Progenitor cell of endocrine pancreas (in vitro differentiated cells): Measurements from ENCODE around the gene KLHDC3. TPM values are rescaled to one million over a fixed set of nuclear protein-coding genes. Genes with fewer than 3 reads are reported as not detected.

Experiments used
- DNase-seq: peaks from one replicate; pipeline ENCODE4 v3.0.0; 2021; ENCODE audit warnings: low spot score; ENCODE audit not compliant: unreplicated experiment
- H3K27ac Mint-ChIP-seq: 2 replicates; pipeline ENCODE4 v1.8.0; 2021; ENCODE audit warnings: mild to moderate bottlenecking, moderate library complexity, mixed read lengths
- H3K27me3 Mint-ChIP-seq: 2 replicates; pipeline ENCODE4 v1.8.0; 2021; ENCODE audit warnings: mixed read lengths
- H3K36me3 Mint-ChIP-seq: 2 replicates; pipeline ENCODE4 v1.8.0; 2022; ENCODE audit warnings: mixed read lengths; ENCODE audit not compliant: insufficient read depth
- H3K4me1 Mint-ChIP-seq: 2 replicates; pipeline ENCODE4 v1.8.0; 2021; ENCODE audit warnings: low read depth, mixed read lengths
- H3K4me3 Mint-ChIP-seq: 2 replicates; pipeline ENCODE4 v1.8.0; 2021; ENCODE audit warnings: low read depth, mild to moderate bottlenecking, moderate library complexity, mixed read lengths
- H3K9me3 Mint-ChIP-seq: 2 replicates; pipeline ENCODE4 v1.8.0; 2021; ENCODE audit warnings: low read depth, mixed read lengths
- total RNA-seq: library from RNA; stranded (reverse); gene quantifications from 2 replicates; pipeline ENCODE4 v1.2.1, GENCODE V29; 2021
- TF ChIP-seq, protein P1 (sequence below): fragments of 200-600 bp; sonication (generic); IDR thresholded peaks from one replicate; pipeline ENCODE4 v1.5.0; 2021; ENCODE audit warnings: antibody characterized with exemption, mild to moderate bottlenecking; ENCODE audit not compliant: unreplicated experiment

Gene KLHDC3
- total RNA-seq, 1 donor from 2014 or later = 91.1 TPM

DNA sequence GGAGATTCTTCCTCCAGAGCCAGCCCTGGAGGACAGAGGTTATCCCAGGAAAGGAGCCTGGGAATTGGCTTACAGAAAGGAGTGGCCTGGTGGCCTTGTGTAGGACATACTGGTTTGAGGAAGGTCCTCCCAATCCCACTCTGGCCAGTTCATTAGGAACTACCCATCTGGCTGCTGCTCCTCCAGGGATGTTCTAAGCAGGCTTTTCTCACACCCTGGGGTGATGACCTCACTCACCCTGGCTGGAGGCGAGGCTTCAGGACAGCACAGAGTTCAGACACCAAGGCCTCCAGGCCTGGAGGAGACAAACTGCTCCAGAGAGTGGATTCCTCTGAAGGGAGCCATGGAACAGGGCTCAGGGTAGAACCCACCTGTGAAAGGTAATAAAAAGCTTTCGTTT lies 44.6 kb upstream of the KLHDC3 start:
- H3K36me3 Mint-ChIP-seq = peaks cover 4% of the 10 kb centered on the region
- TF ChIP-seq, protein P1, sequence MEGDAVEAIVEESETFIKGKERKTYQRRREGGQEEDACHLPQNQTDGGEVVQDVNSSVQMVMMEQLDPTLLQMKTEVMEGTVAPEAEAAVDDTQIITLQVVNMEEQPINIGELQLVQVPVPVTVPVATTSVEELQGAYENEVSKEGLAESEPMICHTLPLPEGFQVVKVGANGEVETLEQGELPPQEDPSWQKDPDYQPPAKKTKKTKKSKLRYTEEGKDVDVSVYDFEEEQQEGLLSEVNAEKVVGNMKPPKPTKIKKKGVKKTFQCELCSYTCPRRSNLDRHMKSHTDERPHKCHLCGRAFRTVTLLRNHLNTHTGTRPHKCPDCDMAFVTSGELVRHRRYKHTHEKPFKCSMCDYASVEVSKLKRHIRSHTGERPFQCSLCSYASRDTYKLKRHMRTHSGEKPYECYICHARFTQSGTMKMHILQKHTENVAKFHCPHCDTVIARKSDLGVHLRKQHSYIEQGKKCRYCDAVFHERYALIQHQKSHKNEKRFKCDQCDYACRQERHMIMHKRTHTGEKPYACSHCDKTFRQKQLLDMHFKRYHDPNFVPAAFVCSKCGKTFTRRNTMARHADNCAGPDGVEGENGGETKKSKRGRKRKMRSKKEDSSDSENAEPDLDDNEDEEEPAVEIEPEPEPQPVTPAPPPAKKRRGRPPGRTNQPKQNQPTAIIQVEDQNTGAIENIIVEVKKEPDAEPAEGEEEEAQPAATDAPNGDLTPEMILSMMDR = no peak
- H3K27ac Mint-ChIP-seq = no peak overlapping the region
- DNase-seq = no peak
- no peaks in the 10 kb centered on the region for H3K27me3 Mint-ChIP-seq
- H3K9me3 Mint-ChIP-seq = no peaks in the 10 kb centered on the region
- H3K4me3 Mint-ChIP-seq = no peak overlapping the region
- H3K4me1 Mint-ChIP-seq = no peaks in the 10 kb centered on the region

DNA sequence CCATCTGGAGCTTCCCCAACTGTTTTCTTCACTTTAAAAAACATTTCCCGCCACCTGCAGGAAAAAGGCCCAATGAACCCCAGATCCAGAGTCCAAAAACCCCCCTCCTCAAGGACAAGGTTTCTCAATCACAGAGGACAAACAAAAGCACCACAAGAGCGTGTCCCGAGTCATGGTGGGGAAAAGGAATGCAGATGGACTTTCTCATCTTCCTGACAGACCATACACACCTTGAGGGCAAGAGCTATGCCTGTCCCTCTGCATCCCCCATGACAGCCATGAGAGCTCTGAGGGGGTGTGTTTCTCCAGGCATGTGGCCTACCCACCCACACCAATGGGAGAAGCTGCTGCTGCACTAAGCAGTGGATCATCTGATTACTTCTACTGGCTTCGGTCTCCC lies 44.1 kb upstream of the KLHDC3 start:
- DNase-seq = no peak
- Mint-ChIP-seq H3K36me3 (peaks cover 4% of the 10 kb centered on the region), H3K27ac (no peak overlapping the region), H3K4me1 (no peaks in the 10 kb centered on the region), H3K9me3 (no peaks in the 10 kb centered on the region), H3K4me3 (no peak overlapping the region), H3K27me3 (no peaks in the 10 kb centered on the region)
- TF ChIP-seq, protein P1 = no peak

DNA sequence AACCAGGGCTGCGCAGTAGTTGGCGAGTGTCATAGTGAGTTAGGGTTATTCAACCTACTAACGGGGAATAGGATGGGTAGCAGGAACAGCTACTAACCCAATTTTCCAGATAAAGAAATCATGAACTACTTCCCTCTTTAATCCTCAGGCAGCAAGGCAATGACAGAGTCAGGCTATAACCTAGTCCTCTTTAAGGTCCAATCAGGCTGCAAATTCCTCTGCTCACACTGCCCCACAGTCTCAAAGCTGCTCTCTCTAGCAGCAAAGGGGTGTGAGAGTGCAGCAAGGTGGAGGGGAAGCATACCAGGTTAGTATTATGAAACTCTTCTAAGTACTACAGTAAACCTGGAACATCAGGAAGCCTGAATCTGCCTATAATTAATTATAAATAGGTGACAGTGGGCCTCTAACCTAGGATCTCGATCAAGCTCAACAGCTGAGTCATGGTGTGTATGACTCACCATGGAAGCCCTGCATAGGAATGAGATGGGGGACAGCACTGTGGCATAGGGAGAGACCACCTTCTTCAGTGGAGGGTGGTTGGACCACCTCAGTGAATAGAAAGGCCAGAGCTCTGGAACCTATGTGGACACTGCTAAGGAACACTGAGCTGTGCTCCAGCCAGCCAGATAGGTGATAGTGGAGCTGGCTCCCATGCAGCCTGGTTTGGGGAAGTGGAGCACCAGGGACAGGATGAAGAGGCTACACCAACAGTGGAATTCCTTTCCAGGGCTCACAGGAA lies 43.0 kb upstream of the KLHDC3 start:
- Mint-ChIP-seq H3K27me3 (no peaks in the 10 kb centered on the region), H3K4me1 (no peaks in the 10 kb centered on the region), H3K9me3 (no peaks in the 10 kb centered on the region), H3K4me3 (no peak overlapping the region), H3K27ac (no peak overlapping the region), H3K36me3 (peaks cover 4% of the 10 kb centered on the region)
- no peak for DNase-seq
- TF ChIP-seq, protein P1 = no peak

DNA sequence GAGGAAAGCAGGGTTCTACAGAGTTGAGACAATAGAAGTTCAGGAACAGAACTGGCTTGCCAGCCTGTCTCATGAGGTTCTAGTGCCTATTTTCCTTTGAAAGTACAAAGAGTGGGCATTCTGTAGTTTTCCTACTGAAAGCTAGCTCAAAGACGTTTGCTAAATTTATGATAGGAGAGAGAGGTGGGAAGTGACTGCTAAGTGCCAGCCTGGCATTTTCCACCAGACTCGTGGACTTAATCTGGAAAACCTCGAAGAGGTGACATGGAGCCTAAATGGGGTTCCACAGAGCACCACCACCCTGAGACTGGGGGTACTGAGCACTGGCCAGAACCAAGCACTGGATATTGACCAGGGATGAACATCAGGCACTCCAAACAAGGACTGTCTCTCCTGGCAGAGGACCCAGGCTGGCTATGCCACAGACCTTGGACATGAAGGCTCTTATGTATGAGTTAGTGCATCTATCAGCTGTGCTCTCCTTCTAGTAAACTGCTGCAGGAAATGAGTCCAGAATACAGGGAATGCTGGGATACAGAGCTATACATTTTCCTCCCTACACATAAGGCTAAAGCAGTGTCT lies 42.2 kb upstream of the KLHDC3 start:
- TF ChIP-seq, protein P1 = no peak
- DNase-seq = no peak
- no peak overlapping the region for H3K27ac Mint-ChIP-seq
- peaks cover under 1% of the 10 kb centered on the region for H3K4me1 Mint-ChIP-seq
- H3K9me3 Mint-ChIP-seq = no peaks in the 10 kb centered on the region
- no peak overlapping the region for H3K4me3 Mint-ChIP-seq
- H3K36me3 Mint-ChIP-seq = peaks cover 6% of the 10 kb centered on the region
- H3K27me3 Mint-ChIP-seq = no peaks in the 10 kb centered on the region

DNA sequence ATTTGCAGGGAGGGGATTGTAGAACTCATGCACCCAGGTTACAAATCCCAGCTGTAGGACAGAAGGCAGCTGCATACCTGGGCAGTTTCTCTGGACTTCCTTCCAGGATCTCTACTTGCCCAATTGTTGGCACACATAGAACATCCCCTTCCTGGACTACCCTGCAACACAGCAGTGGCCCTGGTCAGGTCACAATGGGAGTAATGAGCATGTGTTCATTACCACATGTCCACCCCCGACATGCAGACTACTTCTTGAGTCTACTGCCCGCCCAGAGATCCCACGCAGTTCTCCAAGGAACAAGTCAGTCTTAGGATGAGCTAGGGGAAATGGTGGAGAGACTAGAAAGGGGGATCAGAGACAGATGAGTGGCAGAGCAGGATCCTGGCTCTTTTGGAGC lies 40.1 kb upstream of the KLHDC3 start:
- TF ChIP-seq, protein P1 = no peak
- H3K4me1 Mint-ChIP-seq = peaks cover 6% of the 10 kb centered on the region
- H3K4me3 Mint-ChIP-seq = no peak overlapping the region
- H3K27ac Mint-ChIP-seq = no peak overlapping the region
- DNase-seq = no peak
- H3K27me3 Mint-ChIP-seq = no peaks in the 10 kb centered on the region
- H3K36me3 Mint-ChIP-seq = peaks cover 5% of the 10 kb centered on the region
- H3K9me3 Mint-ChIP-seq = no peaks in the 10 kb centered on the region
